HG03354 (cell line): ENCODE measurements around the gene POLD4.

Source experiments
- ATAC-seq: cut with Tn5 transposase; IDR thresholded peaks from one replicate; pipeline ENCODE4 v1.9.1; 2021; ENCODE audit warnings: mild to moderate bottlenecking; ENCODE audit not compliant: unreplicated experiment, poor library complexity, severe bottlenecking

POLD4 gene

GRCh38 chr11:67307545-67308001 lies 45.8 kb downstream of the POLD4 start:
- ATAC-seq: no peak

GRCh38 chr11:67306769-67307544 lies 46.4 kb downstream of the POLD4 start:
- ATAC-seq: no peak

GRCh38 chr11:67304511-67305113 lies 48.7 kb downstream of the POLD4 start:
- ATAC-seq: no peak

GRCh38 chr11:67303835-67304411 lies 49.4 kb downstream of the POLD4 start:
- no peak for ATAC-seq

- no peak for ATAC-seq
Measured at GRCh38 chr11:67303132-67303834, 50.1 kb downstream of the POLD4 start, which contains the start of gene SSH3. Gene SSH3, plus strand, starts transcription at chr11:67303530. Its CDS starts 96 bp downstream, at chr11:67303626.

- no peak for ATAC-seq
Measured at GRCh38 chr11:67302571-67303131, 50.7 kb downstream of the POLD4 start.

DNA sequence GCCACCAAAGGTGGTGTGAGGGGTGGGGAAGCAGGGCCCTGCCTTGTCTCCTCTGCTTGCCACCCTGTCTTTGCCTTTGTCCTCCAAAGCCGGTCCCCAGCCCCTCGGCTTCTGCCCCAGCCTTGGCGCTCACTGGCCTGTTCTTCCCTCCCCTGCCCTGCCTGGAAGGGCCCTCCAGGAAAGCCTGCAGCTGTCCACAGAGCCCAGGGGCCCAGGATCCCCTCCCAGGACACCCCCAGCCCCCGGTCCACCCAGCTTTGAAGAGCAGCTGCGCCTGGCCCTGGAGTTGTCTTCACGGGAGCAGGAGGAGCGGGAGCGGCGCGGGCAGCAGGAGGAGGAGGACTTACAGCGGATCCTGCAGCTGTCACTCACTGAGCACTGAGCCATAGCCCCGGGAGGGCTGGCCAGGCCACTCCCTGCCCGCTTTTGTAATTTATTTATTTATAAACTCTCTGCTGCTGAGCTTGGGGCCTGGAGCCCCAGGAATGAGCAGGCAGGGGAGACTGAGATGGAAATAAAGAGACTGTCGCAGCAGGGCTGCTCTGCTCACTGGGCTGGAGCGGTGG lies 51.3 kb downstream of the POLD4 start:
- ATAC-seq: no peak

DNA sequence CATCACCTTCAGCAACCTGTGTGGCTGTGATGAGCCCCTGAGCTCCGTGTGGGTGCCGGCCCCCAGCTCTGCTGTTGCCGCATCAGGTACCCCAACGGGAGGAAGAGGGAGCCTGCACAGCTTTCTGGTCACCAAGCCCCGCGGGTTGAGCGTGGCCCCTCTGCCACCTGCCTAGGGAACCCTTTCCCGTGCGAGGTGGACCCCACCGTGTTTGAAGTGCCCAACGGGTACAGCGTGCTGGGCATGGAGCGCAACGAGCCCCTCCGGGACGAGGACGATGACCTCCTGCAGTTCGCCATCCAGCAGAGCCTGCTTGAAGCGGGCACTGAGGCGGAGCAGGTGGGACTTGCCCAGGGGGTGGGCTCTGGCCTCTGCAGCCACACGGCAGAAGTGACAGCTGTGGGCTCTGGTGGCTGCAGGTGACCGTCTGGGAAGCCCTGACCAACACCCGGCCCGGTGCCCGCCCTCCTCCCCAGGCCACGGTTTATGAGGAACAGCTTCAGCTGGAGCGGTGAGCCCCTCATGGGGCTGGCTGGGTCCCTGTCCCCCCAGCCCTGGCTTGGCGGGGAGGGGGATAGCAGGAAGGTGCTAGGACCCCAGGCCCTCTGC lies 51.9 kb downstream of the POLD4 start:
- ATAC-seq: no peak
